Right atrium auricular region (tissue), 2 donors: Measurements from ENCODE around the gene SLC9A8. TPM values are rescaled to one million over a fixed set of nuclear protein-coding genes. Genes with fewer than 3 reads are reported as not detected.
"Not testable (repeated sequence)": the region's sequence is repeated elsewhere in the genome, so short reads cannot be mapped to it uniquely, and the experiment has no call there.

ENCODE experiments used
- DNase-seq: peaks from one replicate; pipeline ENCODE4 v3.0.0-alpha.2; 2019; ENCODE audit warnings: low spot score
- H3K27ac ChIP-seq, 2 donors: fragments of 200-600 bp; sonication (generic); 1 replicate in 1 of 2; 2 replicates in 1 of 2; pipeline ENCODE4 v1.5.1; 2016 to 2019
- H3K27me3 ChIP-seq, 2 donors: fragments of 200-600 bp; sonication (generic); one replicate each; pipeline versions ENCODE4 v1.5.1 to v1.6.0; 2017 to 2019
- H3K36me3 ChIP-seq: fragments of 200-600 bp; sonication (generic); one replicate; pipeline ENCODE4 v1.5.1; 2016
- H3K4me1 ChIP-seq, 2 donors: fragments of 200-600 bp; sonication (generic); one replicate each; pipeline versions ENCODE4 v1.5.1 to v1.6.0; 2017 to 2019
- H3K4me3 ChIP-seq, 2 donors: fragments of 200-600 bp; sonication (generic); 1 replicate in 1 of 2; 2 replicates in 1 of 2; pipeline ENCODE4 v1.5.1; 2017 to 2019; ENCODE audit warnings: mild to moderate bottlenecking in 1 of 2, moderate library complexity in 1 of 2
- H3K9me3 ChIP-seq, 2 donors: fragments of 200-600 bp; sonication (generic); one replicate each; pipeline ENCODE4 v1.5.1; 2019
- CTCF ChIP-seq, 2 donors: fragments of 200-600 bp; sonication (generic); IDR thresholded peaks; one replicate each; pipeline ENCODE4 v1.5.1; 2019; ENCODE audit warnings: antibody characterized with exemption in 2 of 2
- total RNA-seq, 2 donors: library from RNA; depleted of rRNA; stranded (reverse); fragments of >200 nt; gene quantifications; one replicate each; pipeline ENCODE4 v1.1.0, GENCODE V29; 2016

Gene SLC9A8
- total RNA-seq, 2 donors from 2014 or later = 5.8 to 6.3 TPM

- no peak for TF ChIP-seq CTCF (IDR thresholded peaks at IDR 0.05)
- Histone ChIP-seq H3K9me3 (no peaks in the 10 kb centered on the region), H3K27me3 (no peaks in the 10 kb centered on the region), H3K36me3 (no peaks in the 10 kb centered on the region), H3K4me3 (no peak overlapping the region), H3K4me1 (no peaks in the 10 kb centered on the region), H3K27ac (no peak overlapping the region)
- DNase-seq = no peak
These were observed 15.3 kb upstream of the SLC9A8 start for GRCh38 chr20:49797344-49797615.

- no peaks in the 10 kb centered on the region for H3K36me3 ChIP-seq
- H3K4me3 ChIP-seq = no peak overlapping the region
- TF ChIP-seq CTCF (IDR thresholded peaks at IDR 0.05) = no peak
- no peaks in the 10 kb centered on the region for H3K9me3 ChIP-seq
- no peak for DNase-seq
- H3K4me1 ChIP-seq = no peaks in the 10 kb centered on the region
- H3K27ac ChIP-seq = no peak overlapping the region
- no peaks in the 10 kb centered on the region for H3K27me3 ChIP-seq
These were observed 13.9 kb upstream of the SLC9A8 start for GRCh38 chr20:49798718-49799117.

GRCh38 chr20:49799698-49800097, 12.9 kb upstream of the SLC9A8 start:
- no peak for TF ChIP-seq CTCF (IDR thresholded peaks at IDR 0.05)
- Histone ChIP-seq H3K27ac (no peak overlapping the region), H3K27me3 (no peaks in the 10 kb centered on the region), H3K36me3 (no peaks in the 10 kb centered on the region), H3K4me3 (no peak overlapping the region), H3K9me3 (no peaks in the 10 kb centered on the region), H3K4me1 (no peaks in the 10 kb centered on the region)
- DNase-seq = no peak

- H3K4me3 ChIP-seq = no peak overlapping the region
- no peaks in the 10 kb centered on the region for H3K4me1 ChIP-seq
- TF ChIP-seq CTCF (IDR thresholded peaks at IDR 0.05) = no peak
- no peaks in the 10 kb centered on the region for H3K36me3 ChIP-seq
- H3K27ac ChIP-seq = no peak overlapping the region
- DNase-seq = no peak
- H3K27me3 ChIP-seq = no peaks in the 10 kb centered on the region
- no peaks in the 10 kb centered on the region for H3K9me3 ChIP-seq
These were observed 9.2 kb upstream of the SLC9A8 start for GRCh38 chr20:49803418-49803817.

GRCh38 chr20:49804364-49804763, 8.3 kb upstream of the SLC9A8 start:
- H3K4me1 ChIP-seq = no peaks in the 10 kb centered on the region
- no peak overlapping the region for H3K4me3 ChIP-seq
- H3K27ac ChIP-seq = no peak overlapping the region
- H3K36me3 ChIP-seq = no peaks in the 10 kb centered on the region
- no peak for TF ChIP-seq CTCF (IDR thresholded peaks at IDR 0.05)
- DNase-seq = no peak
- no peaks in the 10 kb centered on the region for H3K27me3 ChIP-seq
- no peaks in the 10 kb centered on the region for H3K9me3 ChIP-seq

- H3K4me3 ChIP-seq, H3K9me3 ChIP-seq, H3K36me3 ChIP-seq, H3K27me3 ChIP-seq, H3K4me1 ChIP-seq, DNase-seq, H3K27ac ChIP-seq: not testable (repeated sequence)
These were observed 7.3 kb upstream of the SLC9A8 start for GRCh38 chr20:49805224-49805876.
